MM.1S (cell line): Measurements from ENCODE around the gene FARS2.

ENCODE experiments used
- DNase-seq: peaks from one replicate; pipeline ENCODE4 v3.0.0-alpha.2; 2015
- H2AFZ ChIP-seq: fragments of 300-600 bp; sonication (generic); 2 replicates; pipeline ENCODE4 v1.6.0; 2016; ENCODE audit warnings: antibody characterized with exemption, low read length
- H3F3A ChIP-seq: fragments of 300-600 bp; sonication (generic); 2 replicates; pipeline ENCODE4 v1.6.1; 2016; ENCODE audit warnings: mild to moderate bottlenecking, antibody characterized with exemption, low read length, moderate library complexity, mixed read lengths; ENCODE audit not compliant: insufficient read depth
- H3K27ac ChIP-seq: fragments of 300-600 bp; sonication (generic); 2 replicates; pipeline ENCODE4 v1.5.1; 2016; ENCODE audit warnings: mild to moderate bottlenecking, low read length
- H3K27me3 ChIP-seq: fragments of 300-600 bp; sonication (generic); replicated peaks from 2 replicates; pipeline ENCODE4 v1.6.0; 2016; ENCODE audit warnings: low read length; ENCODE audit not compliant: insufficient read depth
- H3K36me3 ChIP-seq: fragments of 300-600 bp; sonication (generic); replicated peaks from 2 replicates; pipeline ENCODE4 v1.6.1; 2016; ENCODE audit warnings: mild to moderate bottlenecking, low read length, mixed read lengths; ENCODE audit not compliant: insufficient read depth
- H3K4me1 ChIP-seq: fragments of 300-600 bp; sonication (generic); 2 replicates; pipeline ENCODE4 v1.6.1; 2016; ENCODE audit warnings: low read length, mixed read lengths
- H3K4me2 ChIP-seq: fragments of 300-600 bp; sonication (generic); 2 replicates; pipeline ENCODE4 v1.6.0; 2016; ENCODE audit warnings: low read depth, low read length
- H3K4me3 ChIP-seq: fragments of 300-600 bp; sonication (generic); 2 replicates; pipeline ENCODE4 v1.5.1; 2016; ENCODE audit warnings: low read length, mixed read lengths
- H3K79me2 ChIP-seq: fragments of 300-600 bp; sonication (generic); 2 replicates; pipeline ENCODE4 v1.6.1; 2016; ENCODE audit warnings: mixed run types, low read length, mixed read lengths
- H3K9ac ChIP-seq: fragments of 300-600 bp; sonication (generic); 2 replicates; pipeline ENCODE4 v1.6.1; 2016; ENCODE audit warnings: low read length, mixed read lengths
- H3K9me2 ChIP-seq: fragments of 300-600 bp; sonication (generic); replicated peaks from 2 replicates; pipeline ENCODE4 v1.6.1; 2016; ENCODE audit warnings: mild to moderate bottlenecking, low read length, mixed read lengths; ENCODE audit not compliant: insufficient read depth
- H3K9me3 ChIP-seq: fragments of 300-600 bp; sonication (generic); replicated peaks from 2 replicates; pipeline ENCODE4 v1.6.1; 2016; ENCODE audit warnings: mild to moderate bottlenecking, low read length, mixed read lengths; ENCODE audit not compliant: insufficient read depth
- H4K20me1 ChIP-seq: fragments of 300-600 bp; sonication (generic); 2 replicates; pipeline ENCODE4 v1.6.1; 2016; ENCODE audit warnings: mild to moderate bottlenecking, low read length, moderate library complexity, mixed read lengths; ENCODE audit not compliant: insufficient read depth
- EZH2 ChIP-seq: fragments of 300-600 bp; sonication (generic); optimal IDR thresholded peaks from 2 replicates; pipeline ENCODE3; 2017; ENCODE audit warnings: low read depth, mild to moderate bottlenecking, antibody characterized with exemption, low read length, mixed read lengths
- EZH2phosphoT487 ChIP-seq: fragments of 300-600 bp; sonication (generic); IDR thresholded peaks from 2 replicates; pipeline ENCODE4 v1.6.1; 2018; ENCODE audit warnings: antibody characterized with exemption, low read length
- TF ChIP-seq, protein P1 (sequence below): fragments of 300-600 bp; sonication (generic); IDR thresholded peaks from 2 replicates; pipeline ENCODE4 v1.5.1; 2016; ENCODE audit warnings: antibody characterized with exemption, low read length, mixed read lengths

The FARS2 gene

DNA sequence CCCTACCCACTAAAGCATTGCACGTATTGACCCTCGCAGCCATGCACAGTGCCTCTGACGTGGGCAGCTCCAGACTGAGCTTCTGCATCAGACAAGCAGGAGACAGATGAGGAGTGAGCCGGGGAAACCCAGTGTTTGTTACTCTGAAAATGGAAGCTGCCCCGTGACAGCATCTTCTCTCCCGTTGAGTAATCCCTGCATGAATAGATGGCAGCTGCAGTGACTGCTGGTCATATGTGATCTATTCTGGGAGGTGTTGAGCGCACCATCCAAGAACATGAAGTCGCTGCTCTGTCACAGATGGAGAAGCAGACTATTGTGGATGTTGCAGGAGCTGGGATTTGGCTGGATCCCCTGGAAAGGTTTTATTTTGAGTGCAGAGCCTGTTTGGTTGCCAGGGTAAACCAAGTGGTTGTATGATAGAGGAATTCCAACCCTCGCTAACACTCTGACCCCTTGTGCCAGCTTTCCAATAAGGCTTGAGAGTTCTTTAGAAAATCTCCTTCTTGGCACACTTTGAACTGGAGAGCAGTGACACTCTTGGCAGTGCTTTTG lies 503.2 kb downstream of the FARS2 start:
- Histone ChIP-seq H3K36me3 (no peaks in the 10 kb centered on the region), H4K20me1 (no peaks in the 10 kb centered on the region), H3K9me3 (no peaks in the 10 kb centered on the region), H2AFZ (no peak overlapping the region), H3K9ac (no peak overlapping the region), H3K4me1 (no peaks in the 10 kb centered on the region), H3K9me2 (no peaks in the 10 kb centered on the region), H3K27ac (no peak overlapping the region), H3K27me3 (no peaks in the 10 kb centered on the region), H3F3A (no peaks in the 10 kb centered on the region), H3K79me2 (no peaks in the 10 kb centered on the region), H3K4me3 (no peak overlapping the region), H3K4me2 (no peak overlapping the region)
- TF ChIP-seq, protein P1, sequence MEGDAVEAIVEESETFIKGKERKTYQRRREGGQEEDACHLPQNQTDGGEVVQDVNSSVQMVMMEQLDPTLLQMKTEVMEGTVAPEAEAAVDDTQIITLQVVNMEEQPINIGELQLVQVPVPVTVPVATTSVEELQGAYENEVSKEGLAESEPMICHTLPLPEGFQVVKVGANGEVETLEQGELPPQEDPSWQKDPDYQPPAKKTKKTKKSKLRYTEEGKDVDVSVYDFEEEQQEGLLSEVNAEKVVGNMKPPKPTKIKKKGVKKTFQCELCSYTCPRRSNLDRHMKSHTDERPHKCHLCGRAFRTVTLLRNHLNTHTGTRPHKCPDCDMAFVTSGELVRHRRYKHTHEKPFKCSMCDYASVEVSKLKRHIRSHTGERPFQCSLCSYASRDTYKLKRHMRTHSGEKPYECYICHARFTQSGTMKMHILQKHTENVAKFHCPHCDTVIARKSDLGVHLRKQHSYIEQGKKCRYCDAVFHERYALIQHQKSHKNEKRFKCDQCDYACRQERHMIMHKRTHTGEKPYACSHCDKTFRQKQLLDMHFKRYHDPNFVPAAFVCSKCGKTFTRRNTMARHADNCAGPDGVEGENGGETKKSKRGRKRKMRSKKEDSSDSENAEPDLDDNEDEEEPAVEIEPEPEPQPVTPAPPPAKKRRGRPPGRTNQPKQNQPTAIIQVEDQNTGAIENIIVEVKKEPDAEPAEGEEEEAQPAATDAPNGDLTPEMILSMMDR = no peak
- TF ChIP-seq EZH2phosphoT487 = no peak
- no peak for TF ChIP-seq EZH2
- DNase-seq = no peak

DNA sequence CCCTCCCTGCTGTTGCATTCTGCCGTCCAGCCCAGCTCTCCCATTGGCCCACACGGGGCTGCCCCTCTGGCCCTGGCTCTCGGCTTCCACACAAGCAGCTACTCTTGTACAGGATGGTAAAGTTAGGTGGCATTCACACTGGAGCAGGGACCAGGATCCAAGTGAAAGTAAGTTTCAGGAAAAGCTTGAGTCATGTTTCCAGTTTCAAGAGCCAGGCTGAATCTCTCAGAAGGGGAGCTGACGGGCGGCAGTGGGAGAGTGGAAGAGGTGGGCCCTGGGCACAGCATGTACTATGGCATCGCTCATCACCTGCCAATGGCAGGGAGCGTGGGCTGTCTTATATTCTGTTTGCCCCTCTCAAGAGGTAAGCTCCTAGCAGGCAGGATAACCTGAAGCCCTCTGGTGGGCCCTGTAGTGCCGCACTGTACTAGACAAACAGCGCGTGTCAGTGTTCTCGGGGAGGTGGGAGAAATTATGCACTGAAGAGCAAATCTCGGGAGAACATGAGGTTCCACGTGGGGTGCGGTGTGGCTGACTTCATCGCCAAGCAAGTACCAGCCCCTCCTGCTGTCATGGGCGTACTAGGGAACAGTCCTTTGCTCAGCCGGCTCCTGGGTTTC lies 503.9 kb downstream of the FARS2 start:
- Histone ChIP-seq H3K4me2 (no peak overlapping the region), H3K27me3 (no peaks in the 10 kb centered on the region), H2AFZ (no peak overlapping the region), H3K4me3 (no peak overlapping the region), H4K20me1 (no peaks in the 10 kb centered on the region), H3K9me3 (no peaks in the 10 kb centered on the region), H3K79me2 (no peaks in the 10 kb centered on the region), H3K27ac (no peak overlapping the region), H3K9ac (no peak overlapping the region), H3F3A (no peaks in the 10 kb centered on the region), H3K4me1 (no peaks in the 10 kb centered on the region), H3K36me3 (no peaks in the 10 kb centered on the region), H3K9me2 (no peaks in the 10 kb centered on the region)
- TF ChIP-seq EZH2phosphoT487 (no peak), EZH2 (no peak)
- TF ChIP-seq, protein P1 = no peak
- no peak for DNase-seq

DNA sequence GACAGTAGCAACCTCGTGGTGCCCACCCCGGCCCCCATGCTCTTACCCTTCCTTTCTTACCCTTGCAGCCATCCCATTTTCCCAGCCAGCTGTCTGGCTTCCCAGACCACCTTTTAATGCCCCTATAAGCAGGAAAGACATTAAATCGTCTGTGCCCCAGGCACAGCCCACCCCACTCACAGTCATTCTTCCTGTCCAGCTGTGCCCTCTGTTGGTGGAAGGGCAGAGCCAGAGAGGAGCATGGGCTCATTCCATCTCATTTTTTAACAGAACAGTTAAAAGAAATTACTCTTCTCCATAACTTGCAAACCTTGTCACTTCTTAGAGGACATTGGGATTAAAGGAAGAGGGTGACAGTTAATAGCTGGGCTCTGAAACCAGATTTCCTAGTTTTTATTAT lies 504.9 kb downstream of the FARS2 start:
- Histone ChIP-seq H3F3A (no peaks in the 10 kb centered on the region), H3K4me1 (no peaks in the 10 kb centered on the region), H3K27ac (no peak overlapping the region), H3K79me2 (no peaks in the 10 kb centered on the region), H3K9me2 (no peaks in the 10 kb centered on the region), H3K4me2 (no peak overlapping the region), H3K4me3 (no peak overlapping the region), H3K9me3 (no peaks in the 10 kb centered on the region), H3K9ac (no peak overlapping the region), H3K36me3 (no peaks in the 10 kb centered on the region), H2AFZ (no peak overlapping the region), H4K20me1 (no peaks in the 10 kb centered on the region), H3K27me3 (no peaks in the 10 kb centered on the region)
- no peak for DNase-seq
- TF ChIP-seq EZH2 (no peak), EZH2phosphoT487 (no peak)
- TF ChIP-seq, protein P1 = no peak
